ENCODE measurements around the gene HSCB.
"Not testable (repeated sequence)": the region's sequence is repeated elsewhere in the genome, so short reads cannot be mapped to it uniquely, and the experiment has no call there.

DNA sequence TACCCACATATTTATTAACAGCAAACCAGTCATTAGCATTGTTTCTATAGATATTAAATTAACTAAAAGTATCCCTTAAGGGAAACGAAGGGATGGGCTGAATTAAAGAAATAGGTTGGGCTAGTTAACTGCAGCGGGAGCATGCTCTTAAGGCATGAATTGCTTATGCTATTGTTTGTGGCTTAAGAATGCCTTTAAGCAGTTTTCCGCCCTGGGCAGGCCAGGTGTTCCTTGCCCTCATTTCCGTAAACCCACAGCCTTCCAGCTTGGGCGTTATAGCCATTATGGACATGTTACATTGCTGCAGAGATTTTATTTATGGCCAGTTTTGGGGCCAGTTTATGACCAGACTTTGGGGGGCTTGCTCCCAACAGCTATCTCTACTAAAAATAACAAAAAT is 63.6 kb downstream of the HSCB start:
- TF ChIP-seq, protein P1, sequence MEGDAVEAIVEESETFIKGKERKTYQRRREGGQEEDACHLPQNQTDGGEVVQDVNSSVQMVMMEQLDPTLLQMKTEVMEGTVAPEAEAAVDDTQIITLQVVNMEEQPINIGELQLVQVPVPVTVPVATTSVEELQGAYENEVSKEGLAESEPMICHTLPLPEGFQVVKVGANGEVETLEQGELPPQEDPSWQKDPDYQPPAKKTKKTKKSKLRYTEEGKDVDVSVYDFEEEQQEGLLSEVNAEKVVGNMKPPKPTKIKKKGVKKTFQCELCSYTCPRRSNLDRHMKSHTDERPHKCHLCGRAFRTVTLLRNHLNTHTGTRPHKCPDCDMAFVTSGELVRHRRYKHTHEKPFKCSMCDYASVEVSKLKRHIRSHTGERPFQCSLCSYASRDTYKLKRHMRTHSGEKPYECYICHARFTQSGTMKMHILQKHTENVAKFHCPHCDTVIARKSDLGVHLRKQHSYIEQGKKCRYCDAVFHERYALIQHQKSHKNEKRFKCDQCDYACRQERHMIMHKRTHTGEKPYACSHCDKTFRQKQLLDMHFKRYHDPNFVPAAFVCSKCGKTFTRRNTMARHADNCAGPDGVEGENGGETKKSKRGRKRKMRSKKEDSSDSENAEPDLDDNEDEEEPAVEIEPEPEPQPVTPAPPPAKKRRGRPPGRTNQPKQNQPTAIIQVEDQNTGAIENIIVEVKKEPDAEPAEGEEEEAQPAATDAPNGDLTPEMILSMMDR (conservative IDR thresholded peaks at IDR 0.05 in 1 of 2, IDR thresholded peaks at IDR 0.05 in 1 of 2; ENCODE audit: low read depth in 1 of 2, low read length in 2 of 2) = not testable (repeated sequence)
- TF ChIP-seq EZH2 (IDR thresholded peaks at IDR 0.05; ENCODE audit: low read length, missing control alignments) = not testable (repeated sequence)

All from fibroblast of lung (primary cell).